Hepatocyte (in vitro differentiated cells): ENCODE data around the gene BRWD1.

Experiments used
- EZH2 ChIP-seq: fragments of 200-600 bp; sonication (generic); IDR thresholded peaks from 2 replicates; pipeline ENCODE4 v1.6.1; 2016; ENCODE audit warnings: antibody characterized with exemption, mild to moderate bottlenecking, borderline replicate concordance
- TF ChIP-seq, protein P1 (sequence below): fragments of 200-600 bp; sonication (generic); IDR thresholded peaks from 2 replicates; pipeline ENCODE4 v1.5.1; 2016; ENCODE audit warnings: antibody characterized with exemption, mild to moderate bottlenecking; ENCODE audit not compliant: poor library complexity

DNA sequence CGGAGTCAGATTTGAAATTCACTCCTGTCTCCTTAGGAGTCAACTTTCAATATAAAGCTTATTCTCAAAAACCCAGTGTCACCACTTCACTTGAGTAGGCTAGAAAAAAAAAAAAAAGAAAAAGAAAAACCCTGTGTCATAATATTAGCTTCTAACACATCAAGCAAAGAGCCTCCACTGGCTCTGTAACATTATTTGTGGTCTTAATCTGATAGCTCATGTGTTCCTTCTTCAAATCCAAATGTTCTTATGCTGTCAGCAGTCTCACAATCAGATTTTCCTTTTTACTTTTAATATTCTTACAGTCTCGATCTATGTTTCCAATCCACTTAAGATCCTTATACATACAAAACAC lies 104.1 kb downstream of the BRWD1 start:
- TF ChIP-seq, protein P1, sequence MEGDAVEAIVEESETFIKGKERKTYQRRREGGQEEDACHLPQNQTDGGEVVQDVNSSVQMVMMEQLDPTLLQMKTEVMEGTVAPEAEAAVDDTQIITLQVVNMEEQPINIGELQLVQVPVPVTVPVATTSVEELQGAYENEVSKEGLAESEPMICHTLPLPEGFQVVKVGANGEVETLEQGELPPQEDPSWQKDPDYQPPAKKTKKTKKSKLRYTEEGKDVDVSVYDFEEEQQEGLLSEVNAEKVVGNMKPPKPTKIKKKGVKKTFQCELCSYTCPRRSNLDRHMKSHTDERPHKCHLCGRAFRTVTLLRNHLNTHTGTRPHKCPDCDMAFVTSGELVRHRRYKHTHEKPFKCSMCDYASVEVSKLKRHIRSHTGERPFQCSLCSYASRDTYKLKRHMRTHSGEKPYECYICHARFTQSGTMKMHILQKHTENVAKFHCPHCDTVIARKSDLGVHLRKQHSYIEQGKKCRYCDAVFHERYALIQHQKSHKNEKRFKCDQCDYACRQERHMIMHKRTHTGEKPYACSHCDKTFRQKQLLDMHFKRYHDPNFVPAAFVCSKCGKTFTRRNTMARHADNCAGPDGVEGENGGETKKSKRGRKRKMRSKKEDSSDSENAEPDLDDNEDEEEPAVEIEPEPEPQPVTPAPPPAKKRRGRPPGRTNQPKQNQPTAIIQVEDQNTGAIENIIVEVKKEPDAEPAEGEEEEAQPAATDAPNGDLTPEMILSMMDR, result no peak
- no peak for TF ChIP-seq EZH2
